Effector CD4-positive, alpha-beta T cell (primary cell): ENCODE data around the gene BACH1.

ENCODE experiments used
- DNase-seq: peaks from one replicate; pipeline ENCODE4 v3.0.0-alpha.2; 2020

The BACH1 gene

DNA sequence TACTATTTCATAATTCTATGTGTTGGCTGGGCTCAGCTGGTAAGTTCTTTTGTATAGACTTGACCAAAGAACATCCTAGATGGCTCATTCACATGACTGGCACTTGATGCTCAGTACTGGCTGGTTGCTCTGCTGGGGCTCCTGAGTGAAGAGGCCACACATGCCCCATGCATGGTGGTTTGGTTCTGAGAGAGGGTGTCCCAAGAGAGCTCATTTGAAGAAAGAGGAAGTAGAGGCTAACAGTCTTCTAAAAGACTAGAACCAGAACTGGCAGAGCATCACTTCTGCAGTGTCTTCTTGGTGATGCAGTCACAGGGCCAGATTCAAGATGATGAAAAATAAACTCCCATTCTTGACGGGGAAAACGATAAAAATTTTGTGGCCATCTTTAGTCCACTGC, 5.2 kb upstream of the BACH1 start:
- DNase-seq, result no peak

DNA sequence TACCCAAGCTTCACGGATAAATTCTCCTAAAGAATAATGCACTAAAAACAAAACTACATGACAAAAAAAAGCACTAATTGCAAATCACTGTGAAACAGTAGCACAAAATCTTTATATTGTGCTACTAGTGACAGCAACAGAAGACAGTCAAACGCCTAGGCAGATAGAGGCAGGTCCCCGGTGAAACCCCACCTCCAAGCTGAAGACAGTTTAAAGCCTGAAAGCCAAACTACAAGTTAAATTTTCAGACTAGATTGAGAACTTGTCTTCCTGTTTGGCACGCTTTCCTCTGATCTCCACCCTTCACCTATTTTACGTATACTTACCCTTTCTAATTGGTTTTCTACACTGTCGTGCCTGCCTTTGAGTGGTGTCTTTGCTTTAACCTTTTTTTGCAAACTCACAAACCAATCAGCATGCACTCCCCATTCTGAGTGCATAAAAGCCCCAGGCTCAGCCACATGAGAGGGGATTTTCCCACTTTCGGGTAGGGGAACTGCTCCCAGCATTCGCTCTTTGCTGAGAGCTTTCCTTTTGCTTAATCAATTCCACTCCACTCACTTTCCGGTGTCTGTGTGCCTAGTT, 3.6 kb upstream of the BACH1 start:
- peak; percentile 34 for DNase-seq

DNA sequence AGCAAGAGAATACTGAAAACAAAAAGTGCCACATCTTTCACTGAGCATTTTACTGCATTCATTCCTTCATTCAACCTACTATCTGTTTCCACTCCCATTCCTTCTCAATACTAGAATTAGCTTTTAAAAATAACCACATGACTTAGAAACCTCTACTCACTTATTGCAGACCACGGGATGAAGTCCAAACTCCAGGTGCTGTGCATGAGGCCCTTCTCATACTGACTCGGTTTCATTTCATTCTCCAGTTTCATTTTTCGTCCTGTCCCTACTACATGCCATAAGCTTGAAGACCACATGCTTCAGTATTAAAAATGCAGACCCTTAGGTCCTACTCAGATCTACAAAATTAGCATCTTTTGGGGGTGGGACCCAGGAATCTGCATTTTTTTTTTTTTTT, 2.3 kb upstream of the BACH1 start:
- no peak for DNase-seq

DNA sequence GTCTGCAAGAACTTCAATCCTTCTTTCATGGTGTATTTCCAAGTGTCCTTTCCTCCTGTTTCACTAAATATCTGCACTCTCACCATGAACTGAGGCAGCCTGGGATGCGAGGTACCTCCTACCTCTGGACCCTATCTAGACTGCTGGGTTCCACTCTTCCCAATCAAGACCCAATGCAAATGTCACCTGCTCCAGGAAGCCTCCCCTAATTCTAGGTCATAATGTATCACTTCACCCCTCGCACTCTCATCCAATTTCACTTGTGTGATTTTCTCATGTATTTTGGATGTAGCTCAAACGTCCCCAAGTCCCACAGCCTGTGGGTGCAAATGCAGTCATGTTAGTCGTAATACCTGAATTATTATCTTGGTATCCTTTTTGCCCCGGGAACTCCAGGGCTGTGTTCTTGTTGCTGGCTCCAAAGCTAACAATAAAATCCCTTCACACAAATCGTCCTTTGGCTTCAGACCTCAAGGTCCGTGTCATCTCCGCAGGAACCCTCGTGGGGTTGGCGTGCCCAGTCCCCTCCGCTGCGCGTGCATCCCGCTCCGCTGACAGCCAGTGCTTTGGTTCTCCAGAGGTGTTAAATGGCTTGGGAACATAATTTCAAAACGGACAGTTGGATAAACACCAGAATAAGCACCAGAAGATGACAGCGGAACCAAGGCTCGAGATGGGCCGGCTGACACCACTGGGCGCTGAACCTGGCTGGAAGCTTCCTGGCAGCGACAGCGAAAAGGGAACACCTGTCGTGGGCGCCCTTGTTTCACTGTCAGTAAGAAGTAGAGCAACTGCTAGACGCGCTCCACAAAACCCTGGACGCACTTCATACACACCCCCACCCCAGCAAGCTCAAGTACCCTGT, 1.0 kb upstream of the BACH1 start:
- DNase-seq, result no peak

DNA sequence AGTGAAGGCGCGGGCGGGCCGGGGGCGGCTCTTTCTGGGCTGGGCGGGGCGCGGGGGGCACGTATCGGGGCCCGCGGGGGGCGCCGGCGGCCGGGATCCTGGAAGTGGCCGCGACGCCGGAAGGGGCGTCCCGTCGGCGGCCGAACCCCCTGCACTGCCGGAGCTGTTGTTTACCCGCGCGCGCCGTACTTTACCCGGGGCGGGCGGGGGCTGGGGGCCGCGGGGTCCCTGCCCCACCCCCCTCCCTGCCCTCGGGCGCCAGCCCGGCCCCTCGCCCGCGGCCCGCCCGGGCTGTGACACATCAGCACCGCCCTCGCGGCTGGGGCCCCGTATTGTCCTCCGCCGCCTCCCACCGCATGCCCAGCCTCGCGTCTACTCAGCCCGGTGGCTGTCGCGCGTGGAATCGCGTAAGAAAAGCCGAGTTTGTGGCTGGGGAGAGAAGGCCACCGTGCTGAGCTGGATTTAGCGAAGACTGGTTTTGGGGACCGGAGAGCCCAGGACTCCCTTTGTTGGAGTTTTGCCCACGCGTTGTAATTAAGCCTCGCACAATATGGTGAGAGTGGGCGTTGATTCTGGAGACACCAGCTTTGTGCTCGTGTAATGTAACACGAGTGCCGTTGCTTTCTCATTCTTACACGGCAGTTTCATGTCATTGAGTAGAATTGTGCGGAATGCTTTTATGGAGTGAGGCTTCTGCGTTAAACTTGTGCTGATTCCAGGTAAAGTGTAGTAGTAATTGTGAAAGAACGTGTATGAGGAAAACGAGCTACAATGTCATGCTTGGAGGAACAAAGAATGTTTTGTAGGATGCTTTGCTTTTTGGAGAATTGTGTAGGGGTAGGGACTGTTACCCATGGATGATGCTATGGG, 559 bp downstream of the BACH1 start:
- peak; percentile 62 for DNase-seq

DNA sequence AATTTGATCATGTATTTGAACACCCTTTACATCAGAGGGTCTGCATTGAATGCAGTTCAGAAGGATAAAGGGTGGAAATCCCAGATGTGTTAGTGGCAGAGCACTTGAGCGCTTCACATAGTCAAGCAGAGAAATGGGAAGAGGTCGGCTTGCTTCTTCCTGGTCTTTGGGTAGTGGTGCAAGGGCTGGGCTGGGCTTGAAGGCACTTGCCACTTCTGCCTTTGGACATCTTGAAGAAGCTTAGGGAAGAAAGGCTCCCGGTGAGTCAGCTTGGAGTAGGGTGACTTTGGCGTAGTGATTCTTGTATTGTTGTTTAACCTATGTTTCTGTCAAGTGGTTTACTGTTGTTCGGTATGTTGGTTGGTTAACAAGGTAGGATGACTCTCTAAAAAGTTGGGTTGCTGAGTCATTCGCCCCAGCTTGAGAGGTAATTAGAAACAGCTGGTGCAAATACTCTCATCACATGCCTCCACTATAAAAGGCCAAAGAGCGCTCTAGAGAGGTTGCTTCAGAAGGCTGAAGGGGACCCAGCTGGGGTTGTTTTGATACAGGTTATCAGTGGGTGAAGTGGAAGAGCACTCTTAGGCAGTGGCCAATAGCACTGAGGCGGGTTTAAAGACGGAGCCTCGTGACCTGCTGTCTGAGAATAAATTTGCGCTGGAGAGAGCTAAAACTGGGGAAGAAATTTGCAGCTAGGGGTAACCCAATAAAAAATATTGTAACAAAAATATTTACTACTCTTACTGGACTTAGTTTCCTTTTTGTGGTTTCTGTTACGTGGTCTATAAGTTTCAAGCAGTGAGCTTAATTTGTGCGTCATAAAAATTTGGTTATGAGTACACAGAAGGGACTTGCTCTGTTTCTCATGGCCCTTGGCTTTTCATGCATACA, 1.4 kb downstream of the BACH1 start:
- peak; percentile 38 for DNase-seq

DNA sequence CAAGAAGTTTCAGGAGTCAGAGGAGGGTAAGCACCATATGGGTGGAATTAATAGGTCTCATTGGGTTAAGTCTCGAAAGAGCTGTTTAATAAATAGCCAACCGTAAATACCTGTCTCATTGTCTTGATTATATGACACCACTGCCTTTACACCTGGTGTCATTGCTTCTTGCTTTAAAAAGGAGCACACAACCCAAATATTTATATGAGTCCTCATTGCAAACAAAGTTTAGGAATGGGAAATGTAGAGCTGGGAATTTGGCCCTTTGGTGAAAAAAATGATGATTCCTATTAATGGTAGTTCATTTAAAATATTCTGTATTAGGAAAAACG, 2.1 kb downstream of the BACH1 start:
- no peak for DNase-seq

DNA sequence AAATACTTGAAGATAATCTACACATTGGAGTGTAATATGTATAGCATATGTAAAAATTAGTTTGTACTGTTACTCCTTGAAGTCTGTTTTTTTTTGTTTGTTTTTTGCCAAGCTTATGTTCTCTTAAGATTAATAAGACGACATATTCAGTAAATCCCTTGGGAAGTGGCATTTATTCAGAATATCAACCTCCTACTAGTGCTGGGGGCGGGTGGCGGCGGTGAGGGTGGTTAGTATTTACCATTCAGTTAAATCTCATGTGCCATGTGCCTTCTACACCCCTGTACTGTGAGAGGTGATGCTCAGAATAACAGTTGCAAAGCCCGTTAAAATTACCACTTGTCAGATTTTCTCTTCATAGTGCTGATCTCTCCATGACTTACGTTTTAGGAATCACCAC, 3.0 kb downstream of the BACH1 start:
- DNase-seq, result no peak

DNA sequence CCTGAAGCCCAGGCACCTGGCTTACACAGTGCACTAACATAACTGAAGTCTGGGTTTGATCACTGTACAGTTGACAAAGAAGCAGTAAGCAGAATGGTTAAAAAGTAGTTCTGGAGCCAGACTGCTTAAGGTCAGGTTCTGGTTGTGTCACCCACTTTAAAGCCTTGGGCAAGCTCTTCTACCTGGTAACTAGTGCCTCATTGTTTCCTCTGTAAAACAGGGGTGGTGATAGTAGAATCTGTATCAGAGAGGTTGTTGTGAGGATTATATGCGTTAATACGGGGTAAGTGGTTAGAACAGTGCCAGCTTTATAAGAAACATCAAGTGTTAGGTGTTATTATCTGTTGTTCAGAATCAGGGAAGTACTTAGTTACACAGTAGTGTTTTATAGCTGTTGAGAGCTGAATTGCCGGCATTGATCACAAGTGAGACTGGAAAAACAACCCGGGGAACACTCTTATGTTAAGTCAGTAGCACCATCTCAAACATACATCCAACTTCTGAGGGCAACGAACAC, 3.7 kb downstream of the BACH1 start:
- DNase-seq, result no peak

DNA sequence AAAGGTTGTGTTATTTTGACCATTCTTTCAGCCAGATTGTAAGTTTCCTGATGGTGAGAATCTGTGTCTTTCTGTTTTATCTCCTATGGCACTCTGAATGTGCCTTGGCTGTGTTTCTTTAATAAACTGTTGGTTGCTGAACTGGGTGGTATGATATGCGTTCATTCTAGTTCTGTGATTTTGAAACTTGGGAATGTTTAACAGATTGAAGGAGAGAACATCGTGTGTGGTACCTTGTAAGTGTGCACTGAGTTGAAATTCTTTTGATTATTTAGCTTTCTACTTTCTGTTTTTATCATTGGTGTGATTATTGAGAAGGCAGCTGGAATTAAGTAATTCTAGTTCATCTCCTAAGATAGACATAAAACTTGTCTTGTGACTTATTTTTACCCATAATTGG, 4.6 kb downstream of the BACH1 start:
- DNase-seq, result no peak

DNA sequence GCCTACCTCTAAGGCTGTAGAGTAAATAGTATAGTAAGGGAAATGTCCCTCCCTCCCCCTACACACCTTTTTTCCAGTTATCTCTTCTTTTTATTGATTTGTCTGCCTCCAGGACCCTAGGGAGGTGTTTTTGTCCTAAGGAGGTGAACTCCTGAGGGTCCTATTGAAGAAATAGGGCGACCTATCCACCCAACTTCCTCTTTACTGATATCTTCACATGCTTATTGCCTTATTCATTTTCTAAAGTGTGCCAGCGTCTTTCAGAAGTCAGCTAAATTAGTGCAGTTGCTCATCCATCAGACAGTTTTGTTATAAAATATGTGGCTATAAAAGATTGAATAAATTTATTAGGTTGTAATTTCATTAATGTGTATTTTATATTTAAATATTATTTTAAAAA, 5.9 kb downstream of the BACH1 start:
- no peak for DNase-seq

DNA sequence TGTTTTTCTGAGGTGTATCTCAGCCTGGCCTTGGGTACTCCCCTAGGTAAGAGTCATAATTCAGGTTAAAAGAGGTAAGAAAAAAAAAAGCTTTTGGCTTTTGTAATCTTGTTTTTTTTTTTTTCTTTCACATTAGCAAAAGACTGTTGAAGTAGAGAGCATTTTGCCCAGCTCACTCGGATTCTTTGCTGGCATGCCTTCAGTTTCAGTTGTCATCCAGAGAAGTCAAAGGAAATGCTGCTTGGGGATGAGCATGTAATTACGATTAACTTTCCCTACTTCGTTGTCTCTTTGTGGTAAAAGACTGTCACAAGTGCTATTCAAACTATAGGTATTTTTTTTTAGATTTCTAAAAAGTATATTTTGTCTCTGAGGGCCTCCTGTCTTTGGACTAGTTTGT, 6.3 kb downstream of the BACH1 start:
- no peak for DNase-seq

DNA sequence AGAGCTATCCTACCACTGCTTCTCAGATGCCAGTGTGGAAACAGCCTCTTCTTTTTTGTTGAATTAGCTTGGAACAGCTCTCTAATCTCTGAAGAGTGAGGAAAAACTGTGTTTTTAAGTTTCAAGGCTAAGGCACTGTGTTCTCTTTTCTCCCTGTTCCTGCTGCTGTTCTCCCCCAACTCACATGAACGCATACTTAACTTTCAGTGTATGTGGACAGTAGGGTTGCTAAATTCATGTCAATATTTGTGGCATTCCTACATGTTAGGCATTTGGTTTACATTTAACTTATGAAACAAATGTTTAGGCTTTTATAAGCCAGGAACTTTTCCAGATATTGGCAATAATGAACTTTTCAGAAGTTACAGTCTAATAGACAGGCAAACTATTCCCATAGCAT, 6.8 kb downstream of the BACH1 start:
- DNase-seq, result no peak

DNA sequence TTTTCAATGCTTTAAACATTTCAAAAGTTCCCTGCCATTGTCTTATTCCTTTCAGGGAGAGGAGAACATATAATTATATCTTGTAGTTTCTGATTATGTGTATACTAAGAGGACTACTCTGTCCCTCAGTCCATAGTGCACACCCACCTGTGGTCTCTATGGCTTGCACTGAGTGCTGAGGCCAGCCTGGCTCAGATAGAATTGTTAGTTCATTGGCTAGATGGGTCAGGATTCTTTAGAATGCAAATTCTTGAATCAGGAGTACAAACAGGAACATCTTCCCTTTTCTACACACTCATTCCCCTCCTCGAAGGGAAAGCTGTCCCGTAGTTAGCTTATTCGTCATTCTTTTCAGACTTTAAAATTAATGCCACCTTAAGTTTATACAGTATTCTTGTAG, 8.2 kb downstream of the BACH1 start:
- DNase-seq, result no peak

DNA sequence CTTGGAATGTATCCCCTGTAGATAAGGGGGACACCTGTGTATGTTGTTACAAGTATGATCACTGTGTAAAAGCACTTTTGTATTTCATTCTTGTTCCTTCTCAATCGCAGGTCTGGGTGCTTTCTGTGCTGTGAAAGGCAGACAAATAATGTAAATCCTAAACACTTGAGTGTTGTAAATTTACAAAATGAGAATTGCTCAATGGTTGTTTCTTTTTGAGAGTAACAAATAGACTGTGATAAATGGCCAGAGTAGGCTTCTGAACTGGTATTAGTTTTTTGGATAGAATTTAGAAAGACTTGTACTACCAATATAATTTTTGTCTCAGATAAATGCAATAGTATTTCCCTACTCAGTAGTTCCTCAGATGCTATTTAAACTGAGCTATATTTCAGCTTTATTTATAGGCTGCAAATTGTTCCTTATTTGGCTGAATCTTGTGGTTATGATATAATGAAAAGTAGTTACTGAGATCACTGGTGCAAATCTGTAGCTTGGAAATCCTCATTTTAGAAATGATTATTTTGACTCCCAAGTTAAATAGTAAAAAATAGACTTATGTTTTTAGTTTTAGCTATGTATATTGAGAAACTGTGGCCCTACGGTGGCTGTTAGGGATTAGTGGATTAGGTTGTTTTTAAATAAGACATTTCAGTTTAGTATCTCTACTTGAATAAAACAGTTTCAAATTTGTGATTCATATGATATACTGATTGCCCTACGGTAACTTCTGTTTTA, 9.2 kb downstream of the BACH1 start:
- no peak for DNase-seq

DNA sequence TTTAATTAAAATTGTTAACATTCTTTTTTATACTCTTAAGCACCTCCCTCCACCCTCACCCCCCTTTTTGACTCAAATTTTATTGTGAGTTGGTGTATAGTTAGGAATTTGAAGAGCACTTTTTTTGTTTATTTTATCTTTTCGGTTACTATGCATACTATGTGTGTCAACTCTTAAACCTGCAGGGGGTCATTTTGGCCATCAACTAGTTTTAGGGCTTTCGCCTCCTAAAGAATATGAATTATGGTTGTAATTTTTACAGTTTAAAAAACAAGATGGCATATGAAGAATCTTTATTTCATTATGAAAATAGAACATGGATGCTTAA, 9.7 kb downstream of the BACH1 start:
- DNase-seq, result no peak

DNA sequence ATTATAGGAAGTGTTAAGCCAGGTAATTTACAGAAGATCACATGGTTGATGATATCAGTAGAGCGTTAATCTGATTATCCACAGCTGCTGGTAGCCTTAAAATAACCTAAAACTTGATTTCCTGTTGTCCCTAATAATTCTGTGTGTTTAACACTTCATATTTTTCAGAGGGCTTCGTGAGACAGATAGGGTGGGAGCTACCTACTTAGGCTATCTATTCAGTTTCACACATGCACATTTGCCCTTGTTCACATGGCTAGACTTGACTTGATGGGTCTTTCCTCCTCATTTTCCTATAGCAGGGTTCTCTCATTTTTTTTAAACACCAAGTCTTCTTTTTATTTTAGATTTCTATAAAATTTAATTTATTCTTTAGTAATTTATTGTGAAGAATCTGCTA, 11.0 kb downstream of the BACH1 start:
- no peak for DNase-seq

DNA sequence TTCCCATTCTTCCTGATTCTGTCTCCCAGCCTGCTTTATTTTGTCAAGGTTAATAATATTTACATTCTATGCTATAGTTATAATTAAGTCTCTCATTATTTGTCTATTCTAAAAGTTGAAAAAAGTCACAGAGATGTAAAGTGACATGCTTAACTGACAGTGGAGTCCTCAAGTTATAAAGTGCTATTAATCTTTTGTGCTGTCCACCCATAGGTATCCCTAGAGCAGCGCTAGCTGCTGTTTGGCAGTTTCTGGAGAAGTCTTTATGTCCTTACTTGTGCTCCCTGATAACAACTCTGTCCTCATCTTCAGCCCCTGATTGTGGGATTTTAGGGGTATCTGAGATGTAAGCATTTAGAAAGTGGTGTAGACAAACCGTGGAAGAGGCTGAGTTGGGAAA, 13.1 kb downstream of the BACH1 start:
- DNase-seq, result no peak

DNA sequence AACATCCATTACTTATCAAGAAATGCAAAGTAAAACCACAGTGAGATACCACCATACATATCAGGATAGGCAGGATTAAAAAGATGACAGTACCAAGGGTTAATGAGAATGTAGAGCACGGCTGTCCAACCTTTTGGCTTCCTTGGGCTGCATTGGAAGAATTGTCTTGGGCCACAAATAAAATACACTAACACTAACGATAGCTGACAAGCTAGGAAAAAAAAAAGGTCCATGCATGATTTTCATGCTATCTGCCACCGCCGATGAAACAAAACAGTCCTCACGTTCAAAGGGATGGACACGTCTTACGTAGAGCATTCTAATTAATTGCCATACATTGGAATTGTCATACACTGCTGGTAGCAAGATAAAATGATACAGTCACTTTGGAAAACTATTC, 14.3 kb downstream of the BACH1 start:
- no peak for DNase-seq

DNA sequence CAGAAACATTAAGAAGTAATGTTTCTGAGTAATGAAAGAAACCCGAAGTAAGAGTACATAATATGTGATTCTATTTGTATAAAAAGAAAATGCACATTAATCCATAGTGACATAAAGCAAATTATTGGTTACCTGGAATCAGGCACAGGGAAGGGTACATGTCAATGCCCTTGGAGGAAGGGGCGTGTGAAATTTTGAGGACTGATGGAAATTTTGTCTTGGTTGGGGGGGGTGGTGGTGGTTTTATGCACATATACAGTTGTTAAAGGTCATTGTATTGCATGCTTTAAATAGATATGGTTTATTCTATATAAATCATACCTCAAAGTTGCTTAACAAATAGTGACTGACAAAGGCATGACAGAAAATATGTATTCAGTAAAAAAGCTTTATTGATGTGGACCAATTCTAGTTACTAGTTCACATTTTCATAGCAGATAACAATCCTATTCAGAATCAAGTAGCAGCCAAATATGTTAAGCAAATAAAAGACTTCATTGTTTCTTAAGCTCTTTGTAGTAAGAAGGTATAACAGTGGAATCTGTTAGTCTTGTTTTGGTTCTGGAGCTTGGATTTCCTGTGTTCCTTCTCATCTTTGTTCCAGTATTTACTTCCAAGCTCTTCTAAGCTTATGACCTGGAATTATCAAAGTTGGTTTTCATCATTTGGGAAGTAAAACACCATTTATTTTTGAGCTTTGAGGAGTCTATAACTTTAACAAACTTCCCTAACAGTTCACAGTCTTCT, 15.1 kb downstream of the BACH1 start:
- DNase-seq, result no peak

DNA sequence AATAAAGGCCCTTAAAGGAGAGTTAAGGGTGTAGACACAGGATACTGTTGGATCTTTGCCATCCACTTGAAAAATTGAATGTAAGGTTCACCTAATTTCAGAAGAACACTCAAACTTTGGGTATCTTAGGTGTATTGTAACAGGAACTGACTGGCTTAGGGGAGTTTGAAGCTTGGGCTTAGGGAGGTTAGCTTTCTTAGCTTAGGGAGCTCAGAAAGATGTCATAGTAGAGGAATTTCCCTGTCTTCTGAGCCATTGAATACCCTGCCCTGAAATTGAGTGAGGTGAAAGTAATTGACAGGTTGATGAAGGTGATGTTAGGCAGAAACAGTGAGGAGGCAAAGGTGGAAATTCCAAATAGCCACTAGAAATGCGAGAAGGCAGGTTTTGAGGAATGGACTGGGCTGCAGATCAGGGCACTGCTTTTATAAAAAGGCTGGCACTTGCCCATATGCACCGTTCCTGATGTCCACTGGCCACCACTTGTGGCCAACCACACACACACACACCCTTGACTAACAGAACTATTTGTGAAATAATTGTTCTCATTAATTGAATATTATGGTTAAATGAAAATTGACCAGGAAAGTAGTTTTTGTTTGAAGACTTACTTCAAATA, 16.5 kb downstream of the BACH1 start:
- no peak for DNase-seq
